ENCODE results near the gene CLDN3.

- TF ChIP-seq CTCF (IDR thresholded peaks at IDR 0.05) (no peak), POLR2A (IDR thresholded peaks at IDR 0.05) (no peak)
Measured at GRCh38 chr7:73761854-73762658, 8.0 kb downstream of the CLDN3 start.
